Upper lobe of left lung (tissue), 6 donors: ENCODE data around the gene PLCXD1. TPM values are rescaled to one million over a fixed set of nuclear protein-coding genes. Genes with fewer than 3 reads are reported as not detected.
"Not testable (repeated sequence)": the region's sequence is repeated elsewhere in the genome, so short reads cannot be mapped to it uniquely, and the experiment has no call there.

Experiments
- ATAC-seq, 2 donors: fragments of 200-7000 bp; cut with Tn5 transposase; one replicate each; pipeline ENCODE4 v1.9.1; 2022; ENCODE audit warnings: mild to moderate bottlenecking in 2 of 2, moderate library complexity in 2 of 2; ENCODE audit not compliant: low FRiP score in 2 of 2
- DNase-seq, 2 donors: peaks; one replicate each; pipeline ENCODE4 v3.0.0-alpha.2; 2019 to 2020
- H3K27ac ChIP-seq, 4 donors: fragments of 200-600 bp; sonication (generic); one replicate each; pipeline ENCODE4 v1.5.1; 2016 to 2019
- H3K27me3 ChIP-seq, 4 donors: fragments of 200-600 bp; sonication (generic); one replicate each; pipeline ENCODE4 v1.5.1; 2017 to 2019
- H3K36me3 ChIP-seq, 4 donors: fragments of 200-600 bp; sonication (generic); one replicate each; pipeline ENCODE4 v1.5.1; 2016 to 2019
- H3K4me1 ChIP-seq, 4 donors: fragments of 200-600 bp; sonication (generic); one replicate each; pipeline ENCODE4 v1.5.1; 2018 to 2019
- H3K4me3 ChIP-seq, 4 donors: fragments of 200-600 bp; sonication (generic); one replicate each; pipeline ENCODE4 v1.5.1; 2017 to 2019; ENCODE audit warnings: mild to moderate bottlenecking in 2 of 4, moderate library complexity in 1 of 4
- H3K9me3 ChIP-seq, 4 donors: fragments of 200-600 bp; sonication (generic); one replicate each; pipeline ENCODE4 v1.5.1; 2018 to 2019
- CTCF ChIP-seq, 6 experiments: fragments of 450-650 bp in 4 of 6; fragments of 200-600 bp in 2 of 6; sonication (generic) in 2 of 6; IDR thresholded peaks; one replicate each; pipeline ENCODE4 v1.5.1; 2016 to 2019; ENCODE audit warnings: antibody characterized with exemption in 6 of 6
- EP300 ChIP-seq, 4 donors: sonication (generic); formaldehyde crosslinking; IDR thresholded peaks; one replicate each; pipeline ENCODE4 v1.5.1; 2017; ENCODE audit warnings: antibody characterized with exemption in 4 of 4, control low read depth in 2 of 4
- POLR2A ChIP-seq, 4 donors: fragments of 450-650 bp; IDR thresholded peaks; one replicate each; pipeline ENCODE4 v1.5.1; 2016 to 2017; ENCODE audit warnings: antibody characterized with exemption in 4 of 4, mild to moderate bottlenecking in 2 of 4
- POLR2AphosphoS5 ChIP-seq, 2 donors: sonication (generic); formaldehyde crosslinking; IDR thresholded peaks; one replicate each; pipeline ENCODE4 v1.5.1; 2017; ENCODE audit warnings: antibody characterized with exemption in 2 of 2
- WGBS, 2 donors: methylation state at CpG; one replicate each; pipeline ENCODE4 v1.1.5; 2017 to 2018; 5-methylcytosine and 5-hydroxymethylcytosine counted together
- total RNA-seq, 6 donors: library from RNA; depleted of rRNA in 4 of 6; stranded (reverse); fragments of >200 nt in 4 of 6; gene quantifications; one replicate each; pipeline versions ENCODE4 v1.1.0 to v1.2.1, GENCODE V29; 2016 to 2021
- donor health status: DM: no; HTN: no; CAD: no; lungs with moderate emphysema.
- donor health status: DM: no; HTN: yes; CAD: no; lungs with severe emphysema.

The PLCXD1 gene
- total RNA-seq, 6 donors from 2014 or later, result 7.8 to 75.4 (median 19.2) TPM

GRCh38 chrX:298993-299392 is 17.8 kb downstream of the PLCXD1 start:
- Histone ChIP-seq H3K27me3 (no peaks in the 10 kb centered on the region), H3K9me3 (no peaks in the 10 kb centered on the region), H3K36me3 (peaks cover 9 to 30% (median 27%) of the 10 kb centered on the region in 4 donors), H3K27ac (no peak overlapping the region), H3K4me3 (no peak overlapping the region), H3K4me1 (no peaks in the 10 kb centered on the region)
- ATAC-seq (no peak), DNase-seq (no peak)
- TF ChIP-seq POLR2A (IDR thresholded peaks at IDR 0.05) (no peak), POLR2AphosphoS5 (IDR thresholded peaks at IDR 0.05) (no peak), EP300 (IDR thresholded peaks at IDR 0.05) (no peak), CTCF (IDR thresholded peaks at IDR 0.05) (no peak)
- 97 to 98% methylated on average over 36 of the region's 36 CpGs for WGBS, 2 donors

GRCh38 chrX:300334-300733 is 19.2 kb downstream of the PLCXD1 start:
- DNase-seq (no peak), ATAC-seq (no peak)
- no peak overlapping the region for H3K27ac ChIP-seq
- no peaks in the 10 kb centered on the region for H3K9me3 ChIP-seq
- WGBS, 2 donors, result 85 to 92% methylated on average over 8 of the region's 8 CpGs
- TF ChIP-seq POLR2A (IDR thresholded peaks at IDR 0.05) (no peak), CTCF (IDR thresholded peaks at IDR 0.05) (no peak), EP300 (IDR thresholded peaks at IDR 0.05) (no peak), POLR2AphosphoS5 (IDR thresholded peaks at IDR 0.05) (no peak)
- H3K4me3 ChIP-seq, result no peak overlapping the region
- H3K4me1 ChIP-seq, result no peaks in the 10 kb centered on the region
- H3K36me3 ChIP-seq, result peaks cover 7 to 43% (median 35%) of the 10 kb centered on the region in 4 donors
- no peaks in the 10 kb centered on the region for H3K27me3 ChIP-seq

GRCh38 chrX:302975-303374 is 21.8 kb downstream of the PLCXD1 start:
- no peaks in the 10 kb centered on the region for H3K9me3 ChIP-seq
- WGBS, 2 donors, result 96 to 98% methylated on average over 19 of the region's 19 CpGs
- no peaks in the 10 kb centered on the region for H3K27me3 ChIP-seq
- no peak overlapping the region for H3K4me3 ChIP-seq
- TF ChIP-seq EP300 (IDR thresholded peaks at IDR 0.05) (no peak), CTCF (IDR thresholded peaks at IDR 0.05) (no peak), POLR2A (IDR thresholded peaks at IDR 0.05) (no peak), POLR2AphosphoS5 (IDR thresholded peaks at IDR 0.05) (no peak)
- no peak overlapping the region for H3K27ac ChIP-seq
- ATAC-seq (no peak), DNase-seq (no peak)
- H3K36me3 ChIP-seq, result peaks cover 12 to 65% (median 57%) of the 10 kb centered on the region in 4 donors
- H3K4me1 ChIP-seq, result no peaks in the 10 kb centered on the region

GRCh38 chrX:305781-306613 is 24.8 kb downstream of the PLCXD1 start:
- H3K27ac ChIP-seq, DNase-seq, H3K9me3 ChIP-seq, H3K4me3 ChIP-seq, H3K27me3 ChIP-seq, H3K4me1 ChIP-seq, ATAC-seq: not testable (repeated sequence)
- peaks cover 8 to 80% (median 67%) of the 10 kb centered on the region in 4 donors for H3K36me3 ChIP-seq
- WGBS, 2 donors, result 89 to 93% methylated on average over 11 to 12 of the region's 12 CpGs

- not testable (repeated sequence) for H3K9me3 ChIP-seq, H3K27me3 ChIP-seq, DNase-seq, ATAC-seq, H3K27ac ChIP-seq, H3K4me3 ChIP-seq, H3K4me1 ChIP-seq
- WGBS, 2 donors, result 93 to 100% methylated on average over 2 to 3 of the region's 3 CpGs
- peaks cover 14 to 82% (median 68%) of the 10 kb centered on the region in 4 donors for H3K36me3 ChIP-seq
Measured at GRCh38 chrX:306614-307251, 25.6 kb downstream of the PLCXD1 start.
